Psoas muscle (tissue), 8 donors: Measurements from ENCODE around the gene TBX18. TPM values are rescaled to one million over a fixed set of nuclear protein-coding genes. Genes with fewer than 3 reads are reported as not detected.

ENCODE experiments used
- ATAC-seq, 4 donors: fragments of 200-7000 bp; cut with Tn5 transposase; one replicate each; pipeline ENCODE4 v1.9.1; 2020; ENCODE audit warnings: moderate library complexity in 3 of 4, mild to moderate bottlenecking in 2 of 4
- DNase-seq, 2 donors: peaks; one replicate each; pipeline ENCODE4 v3.0.0-alpha.2; 2020
- H3K27ac ChIP-seq: fragments of 200-600 bp; one replicate; pipeline ENCODE4 v1.8.0; 2022
- H3K27me3 ChIP-seq, 3 donors: fragments of 200-600 bp in 1 of 3; one replicate each; pipeline versions ENCODE4 v1.6.1 to v1.8.0; 2013 to 2022; ENCODE audit warnings: low read length in 2 of 3, mild to moderate bottlenecking in 2 of 3, moderate library complexity in 1 of 3; ENCODE audit not compliant: insufficient read depth in 3 of 3
- H3K36me3 ChIP-seq, 2 donors: fragments of 200-600 bp in 1 of 2; one replicate each; pipeline versions ENCODE4 v1.6.1 to v1.8.0; 2013 to 2022; ENCODE audit warnings: low read depth in 1 of 2, mild to moderate bottlenecking in 1 of 2, moderate library complexity in 1 of 2; ENCODE audit not compliant: insufficient read depth in 1 of 2
- H3K4me1 ChIP-seq: fragments of 200-600 bp; one replicate; pipeline ENCODE4 v1.8.0; 2022
- H3K4me3 ChIP-seq: fragments of 200-600 bp; one replicate; pipeline ENCODE4 v1.8.0; 2022; ENCODE audit warnings: mild to moderate bottlenecking
- H3K9me3 ChIP-seq: fragments of 200-600 bp; one replicate; pipeline ENCODE4 v1.8.0; 2022
- WGBS, 3 donors: extraction: QIAGEN DNeasy Blood & Tissue Kit; methylation state at CpG; one replicate each; pipeline versions ENCODE4 v1.1.6 to v1.1.7; 2013; 5-methylcytosine and 5-hydroxymethylcytosine counted together
- intact Hi-C, 2 donors: fragments of 100-400 bp; cut with DNase I; formaldehyde crosslinking; loops; one replicate each; pipeline versions ENCODE4 v1.11.0 to v1.14.2; 2022
- polyA plus RNA-seq, 3 donors: library from polyadenylated mRNA; stranded (reverse); fragments of 200-250 nt; gene quantifications; one replicate each; pipeline ENCODE4 v1.2.3, GENCODE V29; 2013
- total RNA-seq, 4 donors: library from RNA; stranded (reverse); fragmentation: NEBNext Ultra II Directional in 2 of 4; extraction: Animal tissue kit (Norgen Biotek cat#: 25700) in 2 of 4; gene quantifications; one replicate each; pipeline versions ENCODE4 v1.2.1 to v1.2.4, GENCODE V29; 2021 to 2023
- TF ChIP-seq, protein P1 (sequence below): fragments of 200-600 bp; IDR thresholded peaks from one replicate; pipeline ENCODE4 v1.8.0; 2022; ENCODE audit warnings: antibody characterized with exemption
- donor health status: healthy with polysubstance abuse.
- donor health status: DM: no; HTN: no; CAD: no; lungs with moderate emphysema.
- donor health status: Bipolar disorder and iron deficiency.
- donor health status: healthy.
- donor health status: DM: yes; HTN: yes; CAD: no.
- donor health status: DM: no; HTN: no; CAD: no.
- donor health status: DM: no; HTN: no; CAD: no.
- donor health status: DM: yes; HTN: yes; CAD: no.

The TBX18 gene
- total and polyA plus RNA-seq, 7 donors = 0.24 to 1.0 (median 0.55) TPM

GRCh38 chr6:84685983-84686584 is 78.3 kb downstream of the TBX18 start:
- intact Hi-C loops = no loop called here
- WGBS, 3 donors = 72 to 74% (median 73%) methylated on average over 3 of the region's 3 CpGs
- TF ChIP-seq, protein P1, sequence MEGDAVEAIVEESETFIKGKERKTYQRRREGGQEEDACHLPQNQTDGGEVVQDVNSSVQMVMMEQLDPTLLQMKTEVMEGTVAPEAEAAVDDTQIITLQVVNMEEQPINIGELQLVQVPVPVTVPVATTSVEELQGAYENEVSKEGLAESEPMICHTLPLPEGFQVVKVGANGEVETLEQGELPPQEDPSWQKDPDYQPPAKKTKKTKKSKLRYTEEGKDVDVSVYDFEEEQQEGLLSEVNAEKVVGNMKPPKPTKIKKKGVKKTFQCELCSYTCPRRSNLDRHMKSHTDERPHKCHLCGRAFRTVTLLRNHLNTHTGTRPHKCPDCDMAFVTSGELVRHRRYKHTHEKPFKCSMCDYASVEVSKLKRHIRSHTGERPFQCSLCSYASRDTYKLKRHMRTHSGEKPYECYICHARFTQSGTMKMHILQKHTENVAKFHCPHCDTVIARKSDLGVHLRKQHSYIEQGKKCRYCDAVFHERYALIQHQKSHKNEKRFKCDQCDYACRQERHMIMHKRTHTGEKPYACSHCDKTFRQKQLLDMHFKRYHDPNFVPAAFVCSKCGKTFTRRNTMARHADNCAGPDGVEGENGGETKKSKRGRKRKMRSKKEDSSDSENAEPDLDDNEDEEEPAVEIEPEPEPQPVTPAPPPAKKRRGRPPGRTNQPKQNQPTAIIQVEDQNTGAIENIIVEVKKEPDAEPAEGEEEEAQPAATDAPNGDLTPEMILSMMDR = peak; percentile 37
- no peak for DNase-seq
- Histone ChIP-seq H3K27ac (no peak overlapping the region), H3K27me3 (no peaks in the 10 kb centered on the region), H3K4me3 (no peak overlapping the region), H3K4me1 (no peaks in the 10 kb centered on the region), H3K9me3 (peaks cover 10% of the 10 kb centered on the region), H3K36me3 (no peaks in the 10 kb centered on the region)
- no peak for ATAC-seq

GRCh38 chr6:84681693-84682326 is 82.6 kb downstream of the TBX18 start:
- no peaks in the 10 kb centered on the region for H3K4me1 ChIP-seq
- no peak for ATAC-seq
- no peak overlapping the region for H3K27ac ChIP-seq
- DNase-seq = no peak
- peaks cover 7% of the 10 kb centered on the region for H3K9me3 ChIP-seq
- intact Hi-C loops = no loop called here
- no peaks in the 10 kb centered on the region for H3K36me3 ChIP-seq
- 82 to 89% (median 87%) methylated on average over 17 of the region's 17 CpGs for WGBS, 3 donors
- no peak overlapping the region for H3K4me3 ChIP-seq
- TF ChIP-seq, protein P1 = no peak
- no peaks in the 10 kb centered on the region for H3K27me3 ChIP-seq

DNA sequence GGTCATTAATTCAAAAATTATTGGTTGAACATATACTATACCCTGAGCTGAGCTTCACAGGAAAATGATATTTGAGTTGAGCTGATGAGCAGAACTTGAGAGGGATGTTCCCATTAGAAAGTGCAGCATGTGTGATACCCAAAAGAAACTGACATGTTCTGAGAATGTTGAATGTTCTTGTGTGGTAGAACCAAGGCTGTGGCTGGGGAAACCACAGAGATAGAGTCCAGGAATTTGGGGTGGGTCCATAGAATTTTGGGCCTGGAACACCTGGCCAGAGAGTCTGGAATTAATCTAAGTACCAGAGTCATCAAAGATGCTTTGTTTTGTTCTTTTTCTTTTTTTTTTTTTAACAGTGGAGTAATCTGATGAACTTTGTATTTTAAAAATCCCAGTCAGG is 88.7 kb downstream of the TBX18 start:
- ATAC-seq (no peak), DNase-seq (no peak)
- Histone ChIP-seq H3K36me3 (no peaks in the 10 kb centered on the region), H3K27me3 (no peaks in the 10 kb centered on the region), H3K9me3 (no peaks in the 10 kb centered on the region), H3K27ac (no peak overlapping the region), H3K4me3 (no peak overlapping the region), H3K4me1 (no peaks in the 10 kb centered on the region)
- intact Hi-C loops = no loop called here
- TF ChIP-seq, protein P1 = no peak

DNA sequence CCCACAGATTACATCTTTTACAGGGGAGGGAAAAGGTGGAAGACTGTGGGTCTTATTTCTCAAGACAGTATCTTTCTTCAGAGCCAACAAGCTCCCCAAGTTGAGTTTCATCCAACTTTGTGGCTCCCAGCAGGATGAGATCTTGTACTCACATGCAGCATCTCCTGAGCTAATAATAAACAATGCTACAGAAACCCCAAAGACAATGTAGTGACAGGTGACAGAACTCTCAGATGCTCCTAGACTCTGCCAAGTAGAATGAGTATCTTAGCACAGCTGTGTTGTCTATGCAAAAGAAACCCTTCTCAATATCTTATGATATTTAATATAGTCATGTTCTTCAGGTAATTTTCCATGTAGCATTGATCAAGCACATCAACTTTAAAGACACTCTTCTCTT is 90.0 kb downstream of the TBX18 start:
- H3K27ac ChIP-seq = no peak overlapping the region
- no peak overlapping the region for H3K4me3 ChIP-seq
- no peaks in the 10 kb centered on the region for H3K36me3 ChIP-seq
- TF ChIP-seq, protein P1 = no peak
- no peaks in the 10 kb centered on the region for H3K4me1 ChIP-seq
- ATAC-seq = no peak
- H3K9me3 ChIP-seq = no peaks in the 10 kb centered on the region
- H3K27me3 ChIP-seq = no peaks in the 10 kb centered on the region
- intact Hi-C loops = no loop called here
- DNase-seq = no peak

DNA sequence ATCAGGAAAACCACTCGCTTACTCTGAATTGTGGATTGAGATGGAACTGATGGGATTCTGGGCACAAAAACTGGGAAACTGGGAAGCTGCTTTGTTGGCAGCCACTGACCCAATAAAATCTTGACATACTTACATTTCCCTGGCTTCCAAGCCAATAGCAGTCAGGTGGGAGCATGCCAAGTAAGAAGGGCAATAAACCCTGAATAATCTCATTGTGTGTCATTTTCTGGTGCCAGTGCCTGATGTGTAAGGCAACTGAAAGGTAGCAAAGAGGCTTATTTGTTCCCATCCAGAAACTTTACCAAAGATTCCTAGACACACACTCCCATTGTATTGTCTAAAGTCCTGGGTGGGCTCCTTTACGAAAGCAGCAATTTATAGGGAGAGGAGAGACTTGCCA is 93.2 kb downstream of the TBX18 start:
- TF ChIP-seq, protein P1 = no peak
- 43 to 71% (median 70%) methylated on average over 2 of the region's 2 CpGs for WGBS, 3 donors
- no peak for ATAC-seq
- DNase-seq = no peak
- H3K27ac ChIP-seq = no peak overlapping the region
- H3K27me3 ChIP-seq = no peaks in the 10 kb centered on the region
- intact Hi-C loops = no loop called here
- no peak overlapping the region for H3K4me3 ChIP-seq
- H3K4me1 ChIP-seq = no peaks in the 10 kb centered on the region
- no peaks in the 10 kb centered on the region for H3K9me3 ChIP-seq
- no peaks in the 10 kb centered on the region for H3K36me3 ChIP-seq
